Neural crest cell (in vitro differentiated cells): ENCODE results near the gene UBE2A. TPM values are rescaled to one million over a fixed set of nuclear protein-coding genes. Genes with fewer than 3 reads are reported as not detected.

Experiments
- DNase-seq: peaks from one replicate; pipeline ENCODE4 v3.0.0; 2021; ENCODE audit warnings: low read depth, mixed read lengths, low spot score
- H3K27ac Mint-ChIP-seq: one replicate; pipeline ENCODE4 v1.8.0; 2021; ENCODE audit warnings: mild to moderate bottlenecking, mixed read lengths; ENCODE audit not compliant: unreplicated experiment
- H3K27me3 Mint-ChIP-seq: 2 replicates; pipeline ENCODE4 v1.8.0; 2021; ENCODE audit warnings: low read depth, mild to moderate bottlenecking, mixed read lengths
- H3K36me3 Mint-ChIP-seq: 2 replicates; pipeline ENCODE4 v1.8.0; 2021; ENCODE audit warnings: low read depth, mild to moderate bottlenecking, mixed read lengths
- H3K4me1 Mint-ChIP-seq: 2 replicates; pipeline ENCODE4 v1.8.0; 2021; ENCODE audit warnings: mixed read lengths
- H3K4me3 Mint-ChIP-seq: one replicate; pipeline ENCODE4 v1.8.0; 2021; ENCODE audit warnings: mild to moderate bottlenecking, mixed read lengths
- H3K9me3 Mint-ChIP-seq: 2 replicates; pipeline ENCODE4 v1.8.0; 2021; ENCODE audit warnings: mixed read lengths
- CTCF ChIP-seq: fragments of 200-600 bp; sonication (generic); conservative IDR thresholded peaks from 2 replicates; pipeline ENCODE4 v1.5.0; 2021; ENCODE audit warnings: antibody characterized with exemption, mild to moderate bottlenecking
- total RNA-seq: library from RNA; stranded (reverse); gene quantifications from 2 replicates; pipeline ENCODE4 v1.2.1, GENCODE V29; 2021

The UBE2A gene
- total RNA-seq, 1 donor from 2014 or later = 43.5 TPM

- H3K4me1 Mint-ChIP-seq = no peaks in the 10 kb centered on the region
- no peaks in the 10 kb centered on the region for H3K36me3 Mint-ChIP-seq
- no peak for TF ChIP-seq CTCF
- no peaks in the 10 kb centered on the region for H3K27me3 Mint-ChIP-seq
- no peak for DNase-seq
- no peak overlapping the region for H3K27ac Mint-ChIP-seq
- no peak overlapping the region for H3K4me3 Mint-ChIP-seq
- H3K9me3 Mint-ChIP-seq = no peaks in the 10 kb centered on the region
These were observed 43.3 kb downstream of the UBE2A start for GRCh38 chrX:119617517-119618164.

GRCh38 chrX:119618439-119618838 is 44.1 kb downstream of the UBE2A start:
- H3K4me1 Mint-ChIP-seq = no peaks in the 10 kb centered on the region
- no peak for DNase-seq
- H3K4me3 Mint-ChIP-seq = no peak overlapping the region
- H3K9me3 Mint-ChIP-seq = no peaks in the 10 kb centered on the region
- no peaks in the 10 kb centered on the region for H3K27me3 Mint-ChIP-seq
- no peaks in the 10 kb centered on the region for H3K36me3 Mint-ChIP-seq
- H3K27ac Mint-ChIP-seq = no peak overlapping the region
- TF ChIP-seq CTCF = no peak

- Mint-ChIP-seq H3K36me3 (peaks cover 4% of the 10 kb centered on the region), H3K4me3 (no peak overlapping the region), H3K9me3 (no peaks in the 10 kb centered on the region), H3K4me1 (no peaks in the 10 kb centered on the region), H3K27ac (no peak overlapping the region), H3K27me3 (no peaks in the 10 kb centered on the region)
- TF ChIP-seq CTCF = no peak
- no peak for DNase-seq
These were observed 48.2 kb downstream of the UBE2A start for GRCh38 chrX:119622356-119623232.

GRCh38 chrX:119624417-119624816 is 50.1 kb downstream of the UBE2A start:
- Mint-ChIP-seq H3K27me3 (no peaks in the 10 kb centered on the region), H3K9me3 (no peaks in the 10 kb centered on the region), H3K4me1 (no peaks in the 10 kb centered on the region), H3K36me3 (peaks cover 8% of the 10 kb centered on the region), H3K4me3 (no peak overlapping the region), H3K27ac (no peak overlapping the region)
- no peak for TF ChIP-seq CTCF
- no peak for DNase-seq

GRCh38 chrX:119624951-119625668 is 50.7 kb downstream of the UBE2A start:
- Mint-ChIP-seq H3K27me3 (no peaks in the 10 kb centered on the region), H3K27ac (no peak overlapping the region), H3K4me1 (no peaks in the 10 kb centered on the region), H3K4me3 (no peak overlapping the region), H3K9me3 (no peaks in the 10 kb centered on the region), H3K36me3 (peaks cover 9% of the 10 kb centered on the region)
- DNase-seq = no peak
- TF ChIP-seq CTCF = no peak
